ENCODE data around the gene PTPA. TPM values are rescaled to one million over a fixed set of nuclear protein-coding genes. Genes with fewer than 3 reads are reported as not detected.

PTPA gene
- total and polyA plus RNA-seq, 2 of the 4 experiments (the other 2 are of a cell fraction), result 124 to 149 TPM

GRCh38 chr9:129174724-129175514 lies 63.7 kb downstream of the PTPA start:
- Histone ChIP-seq H3K56ac (ENCODE audit: extremely low read depth, insufficient read depth, low read length) (peak overlapping the region; percentile 98), H3K18ac (ENCODE audit: low read depth, low read length) (peak overlapping the region; percentile 79), H3K4me3 (ENCODE audit: insufficient read depth, low read depth, low read length) (peak overlapping the region; percentile 89), H3K23ac (ENCODE audit: low read depth, low read length) (peak overlapping the region; percentile 98; the same call in 1 of the 2 replicates), H4K91ac (ENCODE audit: insufficient read depth, low read depth, low read length) (peak overlapping the region; percentile 93), H2BK20ac (ENCODE audit: low read depth, low read length) (peak overlapping the region; percentile 8), H2AFZ (replicated peaks; ENCODE audit: low read length, poor library complexity) (peak overlapping the region; percentile 88), H4K5ac (ENCODE audit: low read depth, low read length) (peak overlapping the region; percentile 81), H3K27ac (ENCODE audit: insufficient read depth, low read length) (peak overlapping the region; percentile 97), H2AK9ac (replicated peaks; ENCODE audit: low read depth, low read length, poor library complexity) (peak overlapping the region; percentile 82), H3K27me3 (ENCODE audit: control insufficient read depth, insufficient read depth, low read length) (no peaks in the 10 kb centered on the region), H2AK5ac (ENCODE audit: low read depth, low read length) (peak overlapping the region; percentile 98), H3K79me1 (ENCODE audit: low read depth in 1 of 2, low read length in 2 of 2) (peaks cover 0 to 19% of the 10 kb centered on the region in 2 experiments; a peak in 2 of 4 replicates), H3K9ac (ENCODE audit: low read depth, low read length) (peak overlapping the region; percentile 94), H4K20me1 (ENCODE audit: insufficient read depth, low read length) (peaks cover 16% of the 10 kb centered on the region), H3K9me1 (ENCODE audit: insufficient read depth, low read length) (peaks cover 4% of the 10 kb centered on the region; the same call in 1 of the 2 replicates), H4K8ac (ENCODE audit: low read depth in 2 of 2, low read length in 2 of 2) (peak overlapping the region; percentile 79 to 93), H3K14ac (replicated peaks; ENCODE audit: low read depth, low read length) (peak overlapping the region; percentile 96), H3K36me3 (ENCODE audit: control insufficient read depth, insufficient read depth, low read length) (peaks cover 4% of the 10 kb centered on the region; the same call in 1 of the 2 replicates), H3K9me3 (ENCODE audit: control insufficient read depth, insufficient read depth, low read length) (no peaks in the 10 kb centered on the region), H3K4me1 (ENCODE audit: control insufficient read depth, insufficient read depth, low read length) (peaks cover 20% of the 10 kb centered on the region), H2BK120ac (ENCODE audit: low read depth, low read length) (peak overlapping the region; percentile 93), H2BK15ac (ENCODE audit: low read depth, low read length) (peak overlapping the region; percentile 57; the same call in 1 of the 3 replicates), H3K4ac (ENCODE audit: low read depth, low read length) (peak overlapping the region; percentile 96), H3K4me2 (ENCODE audit: low read depth, low read length) (peak overlapping the region; percentile 80), H2BK5ac (ENCODE audit: low read depth, low read length, poor library complexity, severe bottlenecking) (peak overlapping the region; percentile 93)
- WGBS, 2 experiments (ENCODE audit: extremely low coverage in 2 of 2, insufficient read length in 1 of 2), result 0% methylated on average over 7 of the region's 53 CpGs; no CpG with 5 or more reads in 1 of the 2 experiments
- ChIA-PET POLR2A (ENCODE audit: unreplicated experiment) (interaction anchor here (0.5 to 2.1 kb wide), 12 partner anchors 14 to 525 kb away, joined by 3 to 17 read pairs (median 5); no protein-coding TSS in a partner anchor), CTCF (interaction anchor here (0.5 to 4.1 kb wide), 15 partner anchors 9 to 422 kb away, joined by 3 to 21 read pairs (median 3); no protein-coding TSS in a partner anchor)
- peak; percentile 90 for DNase-seq
- intact Hi-C loops (cut with micrococcal nuclease), result loop anchor here (1.0 to 5.0 kb wide), 7 partner anchors 32 to 436 kb away; no protein-coding TSS in a partner anchor
- dilution Hi-C loops (cut with HindIII; ENCODE audit: low sequenced_read_pairs, unreplicated experiment), result no loop called here
- ATAC-seq (ENCODE audit: low read depth), result peak; percentile 50
- in situ Hi-C loops (cut with MboI; ENCODE audit: low sequenced_read_pairs), result no loop called here
- BruUV-seq (replicated peaks), result no TSS peak
- TF ChIP-seq SMC3 (IDR thresholded peaks at IDR 0.05; ENCODE audit: low read depth, low read length) (0 out of 2 replicates have a peak, but pooled peaks have one; percentile 27), RAD21 (IDR thresholded peaks at IDR 0.05; ENCODE audit: low read length) (peak; percentile 28; the same call in 1 of the 2 replicates), ELK1 (IDR thresholded peaks at IDR 0.05; ENCODE audit: borderline replicate concordance, low read depth, low read length) (no peak), CEBPB (IDR thresholded peaks at IDR 0.05; ENCODE audit: low read depth, low read length) (no peak), USF2 (IDR thresholded peaks at IDR 0.05; ENCODE audit: low read depth, low read length) (no peak), MAFK (IDR thresholded peaks at IDR 0.05; ENCODE audit: low read depth, low read length) (no peak), MXI1 (IDR thresholded peaks at IDR 0.05; ENCODE audit: borderline replicate concordance, low read depth, low read length) (no peak), CTCF (conservative IDR thresholded peaks at IDR 0.05; ENCODE audit: low read depth, low read length) (peak; percentile 28; the same call in 1 of the 2 replicates), RFX5 (IDR thresholded peaks at IDR 0.05; ENCODE audit: low read depth, low read length) (no peak), FOS (IDR thresholded peaks at IDR 0.05; ENCODE audit: low read depth, low read length) (no peak), CHD1 (IDR thresholded peaks at IDR 0.05; ENCODE audit: low read depth, low read length) (no peak), NFE2L2 (IDR thresholded peaks at IDR 0.05; ENCODE audit: low read depth, low read length) (no peak)

Data from IMR-90 (cell line).